Vagina (tissue), 2 donors: Measurements from ENCODE around the gene LAMB2.

ENCODE experiments used
- CTCF ChIP-seq, 3 experiments: fragments of 450-650 bp in 2 of 3; fragments of 200-600 bp in 1 of 3; sonication (generic) in 1 of 3; IDR thresholded peaks; one replicate each; pipeline ENCODE4 v1.5.1; 2017 to 2019; ENCODE audit warnings: antibody characterized with exemption in 3 of 3, mild to moderate bottlenecking in 2 of 3, moderate library complexity in 2 of 3
- POLR2A ChIP-seq, 2 donors: fragments of 450-650 bp; IDR thresholded peaks; one replicate each; pipeline ENCODE4 v1.6.1; 2017; ENCODE audit warnings: antibody characterized with exemption in 2 of 2, mild to moderate bottlenecking in 2 of 2, moderate library complexity in 2 of 2

- no peak for TF ChIP-seq CTCF (IDR thresholded peaks at IDR 0.05)
- no peak for TF ChIP-seq POLR2A (IDR thresholded peaks at IDR 0.05)
Observed at GRCh38 chr3:49173116-49173791, 40.4 kb upstream of the LAMB2 start.
